ENCODE measurements around the gene STK38. TPM values are rescaled to one million over a fixed set of nuclear protein-coding genes. Genes with fewer than 3 reads are reported as not detected.
"Not testable (repeated sequence)": the region's sequence is repeated elsewhere in the genome, so short reads cannot be mapped to it uniquely, and the experiment has no call there.

The STK38 gene
- total RNA-seq, 1 experiment from 2014 or later: 13.3 TPM

DNA sequence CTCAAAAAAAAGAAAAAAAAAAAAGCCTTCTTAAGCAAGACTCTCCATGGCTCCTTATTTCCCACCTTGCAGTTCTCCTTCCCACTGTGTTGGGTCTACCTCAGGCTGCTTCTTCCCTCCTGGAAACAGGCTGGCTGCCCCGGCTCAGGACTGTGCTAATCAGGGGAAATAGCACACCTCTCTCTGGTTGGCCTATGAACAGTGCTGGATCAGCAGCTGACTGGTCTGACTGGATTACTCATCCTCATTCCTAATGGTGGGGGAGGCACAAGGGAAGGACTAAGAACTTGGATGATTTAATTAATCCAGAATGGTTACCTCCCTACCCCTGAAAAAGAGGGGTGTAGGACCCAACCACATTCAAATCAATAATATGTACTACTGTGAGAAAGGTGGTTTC, 43.0 kb upstream of the STK38 start (continued):
- TF ChIP-seq, protein P1, sequence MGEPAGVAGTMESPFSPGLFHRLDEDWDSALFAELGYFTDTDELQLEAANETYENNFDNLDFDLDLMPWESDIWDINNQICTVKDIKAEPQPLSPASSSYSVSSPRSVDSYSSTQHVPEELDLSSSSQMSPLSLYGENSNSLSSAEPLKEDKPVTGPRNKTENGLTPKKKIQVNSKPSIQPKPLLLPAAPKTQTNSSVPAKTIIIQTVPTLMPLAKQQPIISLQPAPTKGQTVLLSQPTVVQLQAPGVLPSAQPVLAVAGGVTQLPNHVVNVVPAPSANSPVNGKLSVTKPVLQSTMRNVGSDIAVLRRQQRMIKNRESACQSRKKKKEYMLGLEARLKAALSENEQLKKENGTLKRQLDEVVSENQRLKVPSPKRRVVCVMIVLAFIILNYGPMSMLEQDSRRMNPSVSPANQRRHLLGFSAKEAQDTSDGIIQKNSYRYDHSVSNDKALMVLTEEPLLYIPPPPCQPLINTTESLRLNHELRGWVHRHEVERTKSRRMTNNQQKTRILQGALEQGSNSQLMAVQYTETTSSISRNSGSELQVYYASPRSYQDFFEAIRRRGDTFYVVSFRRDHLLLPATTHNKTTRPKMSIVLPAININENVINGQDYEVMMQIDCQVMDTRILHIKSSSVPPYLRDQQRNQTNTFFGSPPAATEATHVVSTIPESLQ (CRISPR knock-in tag; IDR thresholded peaks at IDR 0.05): no peak
- TF ChIP-seq GTF2I (CRISPR knock-in tag; conservative IDR thresholded peaks at IDR 0.05) (no peak), FOXJ3 (CRISPR knock-in tag; IDR thresholded peaks at IDR 0.05; ENCODE audit: borderline replicate concordance) (no peak), HMGA2 (CRISPR knock-in tag; IDR thresholded peaks at IDR 0.05) (no peak), ZNF232 (CRISPR knock-in tag; IDR thresholded peaks at IDR 0.05) (no peak)
- TF ChIP-seq, protein P2, sequence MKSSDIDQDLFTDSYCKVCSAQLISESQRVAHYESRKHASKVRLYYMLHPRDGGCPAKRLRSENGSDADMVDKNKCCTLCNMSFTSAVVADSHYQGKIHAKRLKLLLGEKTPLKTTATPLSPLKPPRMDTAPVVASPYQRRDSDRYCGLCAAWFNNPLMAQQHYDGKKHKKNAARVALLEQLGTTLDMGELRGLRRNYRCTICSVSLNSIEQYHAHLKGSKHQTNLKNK (CRISPR knock-in tag; IDR thresholded peaks at IDR 0.05): no peak

DNA sequence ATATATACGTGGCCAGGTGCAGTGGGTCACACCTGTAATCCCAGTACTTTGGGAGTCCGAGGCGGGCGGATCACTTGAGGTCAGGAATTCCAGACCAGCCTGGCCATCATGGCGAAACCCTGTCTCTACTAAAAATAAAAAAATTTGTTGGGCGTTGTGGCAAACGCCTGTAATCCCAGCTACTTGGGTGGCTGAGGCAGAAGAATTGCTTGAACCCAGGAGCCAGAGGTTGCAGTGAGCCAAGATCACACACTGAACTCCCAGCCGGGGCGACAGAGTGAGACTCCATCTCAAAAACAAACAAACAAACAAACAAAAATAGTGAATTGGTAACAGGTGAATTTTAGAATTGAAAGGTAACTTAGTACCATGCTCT, 41.7 kb upstream of the STK38 start:
- H3K4me1 Mint-ChIP-seq; H3K9me3 Mint-ChIP-seq; H3K27me3 Mint-ChIP-seq (ENCODE audit: low read depth); ATAC-seq; H3K27ac Mint-ChIP-seq; POLR2A ChIA-PET; H3K4me3 Mint-ChIP-seq; H3K36me3 Mint-ChIP-seq; CTCF ChIA-PET: not testable (repeated sequence)
- DNase-seq (ENCODE audit: low spot score): peak; percentile 6

DNA sequence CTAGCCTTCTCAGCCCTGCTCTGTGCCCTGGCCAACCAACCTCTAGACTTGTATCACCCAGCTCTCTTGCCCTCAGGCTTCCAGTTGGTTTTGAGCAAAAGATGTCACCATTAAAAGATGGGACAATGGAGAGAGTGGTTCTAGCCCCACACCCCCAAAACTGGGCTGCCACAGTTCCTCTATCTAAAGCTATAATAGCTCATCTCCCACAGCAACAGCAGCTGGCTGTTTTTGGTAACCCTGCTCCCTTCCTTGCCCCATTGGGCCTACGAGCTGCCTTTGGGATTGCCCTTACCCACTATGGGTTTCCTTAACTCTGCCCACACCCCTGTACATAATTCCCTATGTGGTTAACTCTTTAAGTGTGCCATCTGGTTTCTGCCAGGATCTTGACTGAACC, 39.3 kb upstream of the STK38 start:
- Mint-ChIP-seq H3K4me1 (no peaks in the 10 kb centered on the region), H3K27me3 (ENCODE audit: low read depth) (no peaks in the 10 kb centered on the region), H3K9me3 (no peaks in the 10 kb centered on the region), H3K27ac (no peak overlapping the region), H3K4me3 (no peak overlapping the region), H3K36me3 (no peaks in the 10 kb centered on the region)
- DNase-seq (ENCODE audit: low spot score) (no peak), ATAC-seq (no peak)
- TF ChIP-seq RELA (CRISPR knock-in tag; IDR thresholded peaks at IDR 0.05; ENCODE audit: borderline replicate concordance) (no peak), SOX15 (CRISPR knock-in tag; IDR thresholded peaks at IDR 0.05) (no peak), ZNF671 (CRISPR knock-in tag; IDR thresholded peaks at IDR 0.05) (no peak), TEAD4 (CRISPR knock-in tag; IDR thresholded peaks at IDR 0.05) (no peak), GTF2I (CRISPR knock-in tag; conservative IDR thresholded peaks at IDR 0.05) (no peak), SP1 (CRISPR knock-in tag; conservative IDR thresholded peaks at IDR 0.05) (no peak), ZBTB21 (CRISPR knock-in tag; IDR thresholded peaks at IDR 0.05; ENCODE audit: borderline replicate concordance) (no peak)
- TF ChIP-seq, protein P3, sequence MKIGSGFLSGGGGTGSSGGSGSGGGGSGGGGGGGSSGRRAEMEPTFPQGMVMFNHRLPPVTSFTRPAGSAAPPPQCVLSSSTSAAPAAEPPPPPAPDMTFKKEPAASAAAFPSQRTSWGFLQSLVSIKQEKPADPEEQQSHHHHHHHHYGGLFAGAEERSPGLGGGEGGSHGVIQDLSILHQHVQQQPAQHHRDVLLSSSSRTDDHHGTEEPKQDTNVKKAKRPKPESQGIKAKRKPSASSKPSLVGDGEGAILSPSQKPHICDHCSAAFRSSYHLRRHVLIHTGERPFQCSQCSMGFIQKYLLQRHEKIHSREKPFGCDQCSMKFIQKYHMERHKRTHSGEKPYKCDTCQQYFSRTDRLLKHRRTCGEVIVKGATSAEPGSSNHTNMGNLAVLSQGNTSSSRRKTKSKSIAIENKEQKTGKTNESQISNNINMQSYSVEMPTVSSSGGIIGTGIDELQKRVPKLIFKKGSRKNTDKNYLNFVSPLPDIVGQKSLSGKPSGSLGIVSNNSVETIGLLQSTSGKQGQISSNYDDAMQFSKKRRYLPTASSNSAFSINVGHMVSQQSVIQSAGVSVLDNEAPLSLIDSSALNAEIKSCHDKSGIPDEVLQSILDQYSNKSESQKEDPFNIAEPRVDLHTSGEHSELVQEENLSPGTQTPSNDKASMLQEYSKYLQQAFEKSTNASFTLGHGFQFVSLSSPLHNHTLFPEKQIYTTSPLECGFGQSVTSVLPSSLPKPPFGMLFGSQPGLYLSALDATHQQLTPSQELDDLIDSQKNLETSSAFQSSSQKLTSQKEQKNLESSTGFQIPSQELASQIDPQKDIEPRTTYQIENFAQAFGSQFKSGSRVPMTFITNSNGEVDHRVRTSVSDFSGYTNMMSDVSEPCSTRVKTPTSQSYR (CRISPR knock-in tag; IDR thresholded peaks at IDR 0.05): no peak
- TF ChIP-seq, protein P4, sequence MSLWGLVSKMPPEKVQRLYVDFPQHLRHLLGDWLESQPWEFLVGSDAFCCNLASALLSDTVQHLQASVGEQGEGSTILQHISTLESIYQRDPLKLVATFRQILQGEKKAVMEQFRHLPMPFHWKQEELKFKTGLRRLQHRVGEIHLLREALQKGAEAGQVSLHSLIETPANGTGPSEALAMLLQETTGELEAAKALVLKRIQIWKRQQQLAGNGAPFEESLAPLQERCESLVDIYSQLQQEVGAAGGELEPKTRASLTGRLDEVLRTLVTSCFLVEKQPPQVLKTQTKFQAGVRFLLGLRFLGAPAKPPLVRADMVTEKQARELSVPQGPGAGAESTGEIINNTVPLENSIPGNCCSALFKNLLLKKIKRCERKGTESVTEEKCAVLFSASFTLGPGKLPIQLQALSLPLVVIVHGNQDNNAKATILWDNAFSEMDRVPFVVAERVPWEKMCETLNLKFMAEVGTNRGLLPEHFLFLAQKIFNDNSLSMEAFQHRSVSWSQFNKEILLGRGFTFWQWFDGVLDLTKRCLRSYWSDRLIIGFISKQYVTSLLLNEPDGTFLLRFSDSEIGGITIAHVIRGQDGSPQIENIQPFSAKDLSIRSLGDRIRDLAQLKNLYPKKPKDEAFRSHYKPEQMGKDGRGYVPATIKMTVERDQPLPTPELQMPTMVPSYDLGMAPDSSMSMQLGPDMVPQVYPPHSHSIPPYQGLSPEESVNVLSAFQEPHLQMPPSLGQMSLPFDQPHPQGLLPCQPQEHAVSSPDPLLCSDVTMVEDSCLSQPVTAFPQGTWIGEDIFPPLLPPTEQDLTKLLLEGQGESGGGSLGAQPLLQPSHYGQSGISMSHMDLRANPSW (CRISPR knock-in tag; conservative IDR thresholded peaks at IDR 0.05; ENCODE audit: low read depth): no peak
- TF ChIP-seq, protein P5, sequence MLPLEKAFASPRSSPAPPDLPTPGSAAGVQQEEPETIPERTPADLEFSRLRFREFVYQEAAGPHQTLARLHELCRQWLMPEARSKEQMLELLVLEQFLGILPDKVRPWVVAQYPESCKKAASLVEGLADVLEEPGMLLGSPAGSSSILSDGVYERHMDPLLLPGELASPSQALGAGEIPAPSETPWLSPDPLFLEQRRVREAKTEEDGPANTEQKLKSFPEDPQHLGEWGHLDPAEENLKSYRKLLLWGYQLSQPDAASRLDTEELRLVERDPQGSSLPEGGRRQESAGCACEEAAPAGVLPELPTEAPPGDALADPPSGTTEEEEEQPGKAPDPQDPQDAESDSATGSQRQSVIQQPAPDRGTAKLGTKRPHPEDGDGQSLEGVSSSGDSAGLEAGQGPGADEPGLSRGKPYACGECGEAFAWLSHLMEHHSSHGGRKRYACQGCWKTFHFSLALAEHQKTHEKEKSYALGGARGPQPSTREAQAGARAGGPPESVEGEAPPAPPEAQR (CRISPR knock-in tag; IDR thresholded peaks at IDR 0.05): no peak
- POLR2A ChIA-PET: interaction anchor here (0.6 kb wide), 1 partner anchor 9 kb away, joined by 3 read pairs; no protein-coding TSS in a partner anchor
- CTCF ChIA-PET: interaction anchor here (0.5 kb wide), 1 partner anchor 996 kb away, joined by 3 read pairs; no protein-coding TSS in a partner anchor
